GM21528 (cell line): ENCODE measurements around the gene RHBDF2.
A peak's percentile ranks its signal among the peaks of the same experiment; 100 is the strongest.

Experiments
- ATAC-seq: cut with Tn5 transposase; IDR thresholded peaks from one replicate; pipeline ENCODE4 v1.9.1; 2021; ENCODE audit warnings: mild to moderate bottlenecking, moderate library complexity; ENCODE audit not compliant: unreplicated experiment, low FRiP score

Gene RHBDF2

GRCh38 chr17:76468634-76469010 is 32.6 kb downstream of the RHBDF2 start:
- ATAC-seq, result no peak

- no peak for ATAC-seq
These were observed 33.2 kb downstream of the RHBDF2 start for GRCh38 chr17:76467809-76468633.

GRCh38 chr17:76467366-76467765 is 33.9 kb downstream of the RHBDF2 start, which contains the start of gene AANAT:
TSS of gene AANAT (plus strand) at chr17:76467603. CDS start at chr17:76468747, 1,144 bp downstream.
- no peak for ATAC-seq

GRCh38 chr17:76466775-76467130 is 34.5 kb downstream of the RHBDF2 start:
- ATAC-seq, result no peak

- no peak for ATAC-seq
These were observed 38.5 kb downstream of the RHBDF2 start for GRCh38 chr17:76462556-76463290.

GRCh38 chr17:76461765-76462555 is 39.3 kb downstream of the RHBDF2 start:
- no peak for ATAC-seq

GRCh38 chr17:76459674-76460073 is 41.5 kb downstream of the RHBDF2 start:
- no peak for ATAC-seq

- no peak for ATAC-seq
These were observed 42.4 kb downstream of the RHBDF2 start for GRCh38 chr17:76458580-76459490.

- no peak for ATAC-seq
These were observed 47.8 kb downstream of the RHBDF2 start for GRCh38 chr17:76453431-76453743.

- ATAC-seq, result peak; percentile 82
These were observed 48.4 kb downstream of the RHBDF2 start, which contains the start of gene UBE2O for GRCh38 chr17:76452660-76453430. TSS of gene UBE2O (minus strand) at chr17:76453152. CDS start at chr17:76453141, 11 bp downstream.

- ATAC-seq, result peak; percentile 19
These were observed 49.0 kb downstream of the RHBDF2 start for GRCh38 chr17:76452127-76452659.

- ATAC-seq, result no peak
These were observed 49.7 kb downstream of the RHBDF2 start for GRCh38 chr17:76451506-76451905.

- ATAC-seq, result no peak
These were observed 52.1 kb downstream of the RHBDF2 start for GRCh38 chr17:76449126-76449525.

- ATAC-seq, result no peak
These were observed 53.1 kb downstream of the RHBDF2 start for GRCh38 chr17:76447931-76448652.

GRCh38 chr17:76446449-76447231 is 54.6 kb downstream of the RHBDF2 start:
- ATAC-seq, result no peak

- ATAC-seq, result no peak
These were observed 55.4 kb downstream of the RHBDF2 start for GRCh38 chr17:76445697-76446448.
